Tibial artery (tissue), 4 donors: Measurements from ENCODE around the gene NENF.

Source experiments
- DNase-seq, 2 donors: peaks; one replicate each; pipeline ENCODE4 v3.0.0-alpha.2; 2019
- H3K27ac ChIP-seq, 2 donors: fragments of 200-600 bp; sonication (generic) in 1 of 2; 1 replicate in 1 of 2; 2 replicates in 1 of 2; pipeline ENCODE4 v1.5.1; 2018 to 2019; ENCODE audit warnings: mild to moderate bottlenecking in 1 of 2
- H3K27me3 ChIP-seq, 2 donors: fragments of 200-600 bp; sonication (generic) in 1 of 2; one replicate each; pipeline versions ENCODE4 v1.5.1 to v1.6.0; 2016 to 2019
- H3K36me3 ChIP-seq, 3 donors: fragments of 200-600 bp; sonication (generic) in 2 of 3; one replicate each; pipeline ENCODE4 v1.5.1; 2016 to 2019; ENCODE audit warnings: mild to moderate bottlenecking in 2 of 3
- H3K4me1 ChIP-seq, 4 donors: fragments of 200-600 bp; sonication (generic) in 2 of 4; 1 replicate in 3 of 4; 2 replicates in 1 of 4; pipeline ENCODE4 v1.5.1; 2016 to 2019
- H3K4me3 ChIP-seq, 2 donors: fragments of 200-600 bp; sonication (generic) in 1 of 2; 1 replicate in 1 of 2; 2 replicates in 1 of 2; pipeline ENCODE4 v1.5.1; 2018 to 2019; ENCODE audit warnings: mild to moderate bottlenecking in 2 of 2
- H3K9me3 ChIP-seq, 3 donors: fragments of 200-600 bp; sonication (generic) in 1 of 3; one replicate each; pipeline ENCODE4 v1.5.1; 2016 to 2019
- CTCF ChIP-seq, 2 experiments: fragments of 200-600 bp in 1 of 2; fragments of 450-650 bp in 1 of 2; IDR thresholded peaks; one replicate each; pipeline ENCODE4 v1.5.1; 2017 to 2019; ENCODE audit warnings: antibody characterized with exemption in 2 of 2, mild to moderate bottlenecking in 1 of 2, moderate library complexity in 1 of 2
- intact Hi-C: fragments of 100-400 bp; cut with DNase I; formaldehyde crosslinking; loops from one replicate; pipeline ENCODE4 v1.15.0; 2023; ENCODE audit warnings: low total_unique reads

NENF gene

GRCh38 chr1:212455803-212456528 lies 23.2 kb downstream of the NENF start:
- peak overlapping the region; percentile 69 to 77 for H3K27ac ChIP-seq
- peak; percentile 89 to 95 for DNase-seq
- no peaks in the 10 kb centered on the region for H3K27me3 ChIP-seq
- H3K9me3 ChIP-seq: no peaks in the 10 kb centered on the region
- H3K4me3 ChIP-seq: peak overlapping the region; percentile 14 to 26
- TF ChIP-seq CTCF (IDR thresholded peaks at IDR 0.05): peak; percentile 97 to 99
- no peaks in the 10 kb centered on the region for H3K36me3 ChIP-seq
- H3K4me1 ChIP-seq: peaks cover 0 to 35% (median 21%) of the 10 kb centered on the region in 4 donors
- intact Hi-C loops: loop anchor here (5.0 to 10.0 kb wide), 2 partner anchors 384 to 421 kb away; partner anchors contain the start of genes DTL and INTS7

- intact Hi-C loops: loop anchor here (5.0 to 10.0 kb wide), 2 partner anchors 386 to 423 kb away; partner anchors contain the start of genes DTL and INTS7
- no peak for DNase-seq
- no peak overlapping the region for H3K27ac ChIP-seq
Observed at GRCh38 chr1:212457740-212458338, 25.1 kb downstream of the NENF start.

GRCh38 chr1:212458817-212459216 lies 26.1 kb downstream of the NENF start:
- H3K4me1 ChIP-seq: peaks cover 0 to 14% (median 7%) of the 10 kb centered on the region in 4 donors
- H3K27ac ChIP-seq: no peak overlapping the region

More at GRCh38 chr1:212457740-212458338, 25.1 kb downstream of the NENF start:
- Histone ChIP-seq H3K36me3 (no peaks in the 10 kb centered on the region), H3K27me3 (no peaks in the 10 kb centered on the region), H3K4me1 (peaks cover 0 to 24% (median 14%) of the 10 kb centered on the region in 4 donors), H3K4me3 (no peak overlapping the region), H3K9me3 (no peaks in the 10 kb centered on the region)
- TF ChIP-seq CTCF (IDR thresholded peaks at IDR 0.05): peak; percentile 26 to 38

GRCh38 chr1:212459656-212460055 lies 26.9 kb downstream of the NENF start:
- DNase-seq: no peak
- Histone ChIP-seq H3K4me3 (no peak overlapping the region), H3K4me1 (peaks cover 0 to 12% (median 7%) of the 10 kb centered on the region in 4 donors), H3K27ac (no peak overlapping the region), H3K9me3 (no peaks in the 10 kb centered on the region), H3K27me3 (no peaks in the 10 kb centered on the region), H3K36me3 (no peaks in the 10 kb centered on the region)
- TF ChIP-seq CTCF (IDR thresholded peaks at IDR 0.05): no peak
- intact Hi-C loops: loop anchor here (5.0 to 10.0 kb wide), 2 partner anchors 387 to 425 kb away; partner anchors contain the start of genes DTL and INTS7

More at GRCh38 chr1:212458817-212459216, 26.1 kb downstream of the NENF start:
- intact Hi-C loops: loop anchor here (5.0 to 10.0 kb wide), 2 partner anchors 387 to 424 kb away; partner anchors contain the start of genes DTL and INTS7
- DNase-seq: no peak
- H3K36me3 ChIP-seq: no peaks in the 10 kb centered on the region
- TF ChIP-seq CTCF (IDR thresholded peaks at IDR 0.05): no peak
- H3K27me3 ChIP-seq: no peaks in the 10 kb centered on the region
- H3K9me3 ChIP-seq: no peaks in the 10 kb centered on the region
- H3K4me3 ChIP-seq: no peak overlapping the region

GRCh38 chr1:212460376-212460775 lies 27.7 kb downstream of the NENF start:
- H3K27me3 ChIP-seq: no peaks in the 10 kb centered on the region
- intact Hi-C loops: no loop called here
- H3K36me3 ChIP-seq: no peaks in the 10 kb centered on the region
- H3K9me3 ChIP-seq: no peaks in the 10 kb centered on the region
- no peak overlapping the region for H3K27ac ChIP-seq
- no peak for TF ChIP-seq CTCF (IDR thresholded peaks at IDR 0.05)
- peaks cover 0 to 12% (median 7%) of the 10 kb centered on the region in 4 donors for H3K4me1 ChIP-seq
- no peak for DNase-seq
- H3K4me3 ChIP-seq: no peak overlapping the region
